D341Med (cell line): ENCODE data around the gene TMEM59L.
A peak's percentile ranks its signal among the peaks of the same experiment; 100 is the strongest.
"Not testable (repeated sequence)": the region's sequence is repeated elsewhere in the genome, so short reads cannot be mapped to it uniquely, and the experiment has no call there.

Source experiments
- DNase-seq: peaks from one replicate; pipeline ENCODE4 v3.0.0; 2012; ENCODE audit warnings: low spot score

TMEM59L gene

DNA sequence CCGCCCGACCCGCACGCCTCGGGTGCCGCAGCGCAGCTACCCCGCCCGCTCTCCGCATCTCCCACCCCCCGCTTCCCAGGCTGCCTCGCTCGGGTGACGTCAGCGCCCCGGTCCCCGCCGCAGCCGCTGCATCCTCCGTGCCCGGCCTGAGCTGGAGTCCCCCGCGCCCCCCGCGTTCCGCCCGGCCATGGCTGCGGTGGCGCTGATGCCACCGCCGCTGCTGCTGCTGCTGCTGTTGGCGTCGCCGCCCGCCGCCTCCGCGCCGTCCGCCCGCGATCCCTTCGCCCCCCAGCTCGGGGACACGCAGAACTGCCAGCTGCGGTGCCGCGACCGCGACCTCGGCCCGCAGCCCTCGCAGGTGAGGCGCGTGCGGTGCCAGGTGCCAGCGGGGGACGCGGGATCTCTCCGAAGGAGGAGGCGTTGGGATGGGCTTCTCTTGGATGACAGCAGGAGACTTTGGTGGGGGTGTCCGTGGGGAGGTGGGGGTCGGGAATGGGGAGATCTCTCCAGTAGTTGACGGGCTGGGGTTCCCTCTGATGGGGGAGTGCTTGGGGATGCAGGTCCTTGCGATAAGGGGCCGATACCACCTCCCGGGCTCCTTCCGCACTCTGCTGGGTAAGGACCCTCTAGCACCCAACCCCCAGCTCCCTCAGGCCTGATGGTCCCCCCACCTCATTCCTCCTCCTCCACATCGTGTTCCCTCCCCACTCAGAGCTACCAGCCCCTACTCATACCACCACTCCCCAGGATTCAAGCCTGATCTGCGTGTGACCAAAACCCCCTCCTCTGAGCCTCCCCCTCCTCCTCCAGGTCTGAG, at the start of gene TMEM59L:
Gene TMEM59L, plus strand, starts transcription at position 99 of the 817 bp plus-strand sequence. Its CDS starts 89 bp downstream, at position 188.
- DNase-seq = peak; percentile 88

DNA sequence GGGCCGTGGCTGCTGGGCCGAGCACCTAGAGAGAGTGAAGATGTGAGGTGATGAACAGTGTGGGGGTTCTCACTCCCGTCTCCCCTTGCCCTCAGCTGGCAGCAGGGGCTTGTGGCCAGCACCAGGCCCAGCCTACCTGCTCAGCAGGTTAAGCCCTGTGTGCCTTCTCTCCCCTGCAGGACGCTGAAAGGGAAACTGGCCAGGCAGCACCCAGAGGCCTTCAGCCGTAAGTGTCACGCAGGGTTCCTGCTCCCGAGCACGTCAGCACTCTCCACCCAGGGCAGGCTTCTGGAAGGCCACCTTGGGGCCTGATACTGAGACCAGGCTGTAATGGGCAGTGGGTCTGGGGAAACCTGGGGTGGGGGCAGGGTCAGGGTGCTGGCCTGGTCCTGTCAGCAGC, 45.7 kb upstream of the TMEM59L start:
- no peak for DNase-seq

DNA sequence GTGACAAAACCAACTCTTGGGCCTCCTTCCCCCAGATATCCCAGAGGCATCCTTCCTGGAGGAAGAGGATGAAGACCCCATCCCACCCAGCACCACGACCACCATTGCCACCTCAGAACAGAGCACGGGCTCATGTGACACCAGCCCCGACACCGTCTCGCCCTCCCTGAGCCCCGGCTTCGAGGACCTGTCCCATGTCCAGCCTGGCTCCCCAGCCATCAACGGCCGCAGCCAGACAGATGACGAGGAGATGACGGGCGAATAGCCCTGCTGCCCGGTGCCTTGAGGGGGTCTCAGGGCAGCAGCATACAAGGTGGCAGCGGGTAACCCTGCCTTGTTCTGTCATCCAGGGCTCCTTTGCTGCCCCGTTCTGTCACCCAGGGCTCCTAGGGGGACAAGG, 44.3 kb upstream of the TMEM59L start:
- DNase-seq = no peak

GRCh38 chr19:18571564-18572344, 40.9 kb upstream of the TMEM59L start, which contains the start of gene UBA52:
TSS of gene UBA52 (plus strand) at chr19:18571857. CDS start at chr19:18573301, 1,444 bp downstream.
- DNase-seq = peak; percentile 98

DNA sequence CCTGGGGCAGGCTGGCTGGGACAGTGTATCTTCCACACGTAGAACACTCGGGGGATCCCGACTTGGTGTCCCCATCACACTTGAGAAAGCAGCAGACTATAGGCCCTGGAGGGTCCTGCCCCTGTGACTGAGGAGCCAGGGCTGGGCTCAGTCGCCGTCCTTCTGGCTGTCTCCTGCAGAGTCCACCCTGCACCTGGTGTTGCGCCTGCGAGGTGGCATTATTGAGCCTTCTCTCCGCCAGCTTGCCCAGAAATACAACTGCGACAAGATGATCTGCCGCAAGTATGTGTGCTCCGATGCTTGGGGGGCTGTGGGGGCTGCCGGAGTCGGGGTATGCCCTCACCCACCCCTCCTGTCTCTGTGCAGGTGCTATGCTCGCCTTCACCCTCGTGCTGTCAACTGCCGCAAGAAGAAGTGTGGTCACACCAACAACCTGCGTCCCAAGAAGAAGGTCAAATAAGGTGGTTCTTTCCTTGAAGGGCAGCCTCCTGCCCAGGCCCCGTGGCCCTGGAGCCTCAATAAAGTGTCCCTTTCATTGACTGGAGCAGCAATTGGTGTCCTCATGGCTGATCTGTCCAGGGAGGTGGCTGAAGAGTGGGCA, 37.9 kb upstream of the TMEM59L start:
- DNase-seq = no peak

GRCh38 chr19:18576383-18576782, 36.3 kb upstream of the TMEM59L start:
- no peak for DNase-seq

- DNase-seq = no peak
Measured at GRCh38 chr19:18577365-18577914, 35.2 kb upstream of the TMEM59L start.

DNA sequence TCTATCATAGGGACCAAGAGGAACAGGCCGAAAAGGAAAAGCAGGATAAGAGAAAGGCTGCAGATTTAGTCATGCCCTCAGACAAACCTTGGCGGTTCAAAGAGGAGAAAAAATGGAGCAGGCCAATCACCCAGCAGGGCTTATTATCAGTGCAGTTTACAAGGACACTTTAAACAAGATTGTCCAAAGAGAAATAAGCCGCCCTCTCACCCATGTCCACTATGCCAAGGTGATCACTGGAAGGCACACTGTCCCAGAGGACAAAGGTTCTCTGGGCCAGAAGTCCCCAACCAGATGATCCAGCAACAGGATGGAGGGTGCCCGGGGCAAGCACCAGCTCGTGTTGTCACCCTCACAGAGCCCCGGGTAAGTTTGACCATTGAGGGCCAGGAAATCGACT, 32.4 kb upstream of the TMEM59L start:
- no peak for DNase-seq

- no peak for DNase-seq
Measured at GRCh38 chr19:18586306-18586705, 26.4 kb upstream of the TMEM59L start.

DNA sequence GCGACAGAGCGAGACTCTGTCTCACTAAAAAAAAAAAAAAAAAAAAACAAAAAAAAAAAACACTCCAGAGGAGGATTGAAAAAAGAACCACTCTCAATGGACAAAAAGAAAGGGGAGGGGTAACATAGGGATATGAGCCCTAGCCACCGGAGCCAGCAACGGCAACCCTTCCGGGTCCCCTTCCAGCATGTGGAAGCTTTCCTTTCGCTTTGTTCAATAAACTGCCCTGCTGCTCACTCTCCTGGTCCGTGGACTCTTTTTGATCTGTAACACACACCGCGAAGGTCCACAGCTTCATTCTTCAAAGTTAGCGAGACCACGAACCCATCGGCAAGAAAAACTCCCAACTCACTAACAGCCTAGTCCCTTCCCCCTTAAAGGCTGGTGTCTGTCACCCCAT, 25.1 kb upstream of the TMEM59L start:
- DNase-seq = no peak

- no peak for DNase-seq
Measured at GRCh38 chr19:18587962-18588610, 24.6 kb upstream of the TMEM59L start.

GRCh38 chr19:18588611-18589379, 23.9 kb upstream of the TMEM59L start, which contains the start of gene REX1BD:
TSS of gene REX1BD (plus strand) at chr19:18588798. CDS start at chr19:18588802, 4 bp downstream.
- peak; percentile 91 for DNase-seq

DNA sequence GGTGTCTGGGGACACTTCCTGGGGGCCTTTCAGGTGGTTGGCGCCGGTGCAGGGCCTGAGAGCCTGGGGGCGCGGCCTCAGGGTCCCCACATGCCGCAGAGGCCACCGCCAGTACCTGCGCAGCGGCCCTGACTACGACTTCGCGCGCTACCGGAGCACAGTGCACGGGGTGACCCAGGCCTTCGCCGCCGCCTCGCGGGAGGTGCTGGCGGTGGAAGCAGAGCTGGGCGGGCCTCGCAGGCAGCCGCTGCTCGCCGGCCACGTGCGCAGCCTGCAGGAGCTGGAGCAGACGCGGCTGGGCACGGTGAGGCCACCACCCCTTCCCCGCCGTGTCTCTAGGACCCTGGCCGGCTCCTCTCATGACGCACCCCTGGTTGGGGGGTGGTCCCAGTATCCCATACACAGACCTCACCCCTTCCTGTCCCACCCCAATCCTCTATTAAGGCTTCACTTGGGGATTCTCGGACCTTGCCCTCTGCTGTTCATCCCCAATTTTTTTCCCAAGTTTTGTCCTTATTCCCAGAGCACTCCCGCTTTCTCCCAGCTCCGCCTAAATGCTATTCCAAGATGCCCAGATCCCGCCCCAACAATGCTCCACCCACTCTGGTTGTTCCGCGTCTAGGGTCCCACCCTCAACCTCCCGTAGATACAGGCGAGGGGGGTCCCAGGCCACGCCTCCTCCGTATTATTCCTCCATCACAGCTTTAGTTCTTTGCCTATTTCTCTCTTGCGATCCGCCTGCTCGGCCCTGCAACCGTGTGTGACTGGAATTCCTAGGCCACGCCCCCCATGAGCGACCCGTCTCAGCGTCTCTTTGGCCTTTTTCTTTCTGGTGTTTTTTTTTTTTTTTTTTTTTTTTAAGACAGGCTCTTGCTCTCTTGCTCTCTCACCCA, 23.0 kb upstream of the TMEM59L start:
- DNase-seq = peak; percentile 83

GRCh38 chr19:18590273-18591272, 22.1 kb upstream of the TMEM59L start:
- no peak for DNase-seq

DNA sequence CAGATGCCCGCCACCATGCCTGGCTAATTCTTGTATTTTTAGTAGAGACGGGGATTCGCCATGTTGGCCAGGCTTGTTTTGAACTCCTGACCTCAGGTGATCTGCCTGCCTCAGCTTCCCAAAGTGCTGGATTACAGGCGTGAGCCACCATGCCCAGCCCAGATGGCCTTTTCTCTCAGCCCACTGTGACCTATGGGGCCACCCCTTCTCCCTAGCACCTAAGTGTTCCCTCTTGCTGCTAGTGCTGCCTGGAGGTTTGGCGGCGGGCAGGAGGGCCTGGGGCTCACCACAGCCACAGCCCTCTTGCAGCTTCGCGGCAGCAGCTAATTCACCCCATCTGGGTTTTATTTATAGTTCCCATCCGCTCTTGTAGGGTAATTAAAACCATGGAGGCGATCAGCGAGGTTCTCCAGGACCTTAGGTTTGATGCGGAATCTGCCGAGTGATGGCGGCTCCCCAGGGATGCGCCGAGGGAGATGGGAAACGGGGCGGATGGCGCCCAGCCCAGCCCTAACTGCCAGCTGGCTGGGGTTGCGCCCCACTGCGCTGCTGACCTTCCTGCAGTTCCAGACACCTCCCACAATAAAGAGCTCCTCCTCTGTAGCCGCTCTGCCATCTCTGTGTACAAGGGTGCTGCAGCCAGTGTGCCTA, 20.8 kb upstream of the TMEM59L start:
- no peak for DNase-seq

GRCh38 chr19:18592732-18593131, 19.9 kb upstream of the TMEM59L start:
- not testable (repeated sequence) for DNase-seq

- DNase-seq = no peak
Measured at GRCh38 chr19:18593367-18594095, 19.1 kb upstream of the TMEM59L start.
